OCI-LY7 (cell line): ENCODE measurements around the gene PPP1R3G. TPM values are rescaled to one million over a fixed set of nuclear protein-coding genes. Genes with fewer than 3 reads are reported as not detected.

Source experiments
- Bru-seq: library from RNA; stranded (reverse); fragments of 400-500 nt; gene quantifications from one replicate; lab custom pipeline; 2021; lab: Mats Ljungman, UMichigan
- BruChase-seq, 2 experiments: library from RNA; stranded (reverse); fragments of 400-500 nt; gene quantifications; one replicate each; lab custom pipeline; 2021; lab: Mats Ljungman, UMichigan
- BruUV-seq: library from RNA; stranded (reverse); fragments of 400-500 nt; replicated peaks from 2 replicates; lab custom pipeline; 2021; lab: Mats Ljungman, UMichigan
- CTCF ChIA-PET: fragments of 300-600 bp; sonication (Branson Sonifier 250); formaldehyde crosslinking; loops from one replicate; lab custom pipeline; 2022; ENCODE audit warnings: antibody characterized with exemption; ENCODE audit not compliant: unreplicated experiment; lab: Charles Lee
- POLR2A ChIA-PET: fragments of 300-600 bp; sonication (Branson Sonifier 250); formaldehyde crosslinking; loops from one replicate; lab custom pipeline; 2022; ENCODE audit warnings: antibody characterized with exemption; lab: Charles Lee
- DNase-seq: peaks from one replicate; pipeline ENCODE4 v3.0.0-alpha.2; 2015; ENCODE audit warnings: low spot score
- H2AFZ ChIP-seq: fragments of 200-600 bp; sonication (generic), shearing (Covaris generic); 2 replicates; pipeline ENCODE4 v1.6.1; 2014; ENCODE audit warnings: mild to moderate bottlenecking, antibody characterized with exemption, low read length, moderate library complexity
- H3K27ac ChIP-seq: fragments of 200-600 bp; sonication (generic); 2 replicates; pipeline ENCODE4 v1.5.1; 2014; ENCODE audit warnings: mixed run types, low read depth, mild to moderate bottlenecking, moderate library complexity, low read length, inconsistent platforms; ENCODE audit not compliant: poor library complexity, severe bottlenecking
- H3K36me3 ChIP-seq: fragments of 200-600 bp; sonication (generic); 2 replicates; pipeline ENCODE4 v1.6.1; 2014; ENCODE audit warnings: mild to moderate bottlenecking, antibody characterized with exemption, low read length, moderate library complexity, mixed read lengths; ENCODE audit not compliant: insufficient read depth
- H3K4me1 ChIP-seq: fragments of 200-600 bp; sonication (generic); 2 replicates; pipeline ENCODE4 v1.5.1; 2014; ENCODE audit warnings: mild to moderate bottlenecking, low read length; ENCODE audit not compliant: insufficient read depth, poor library complexity, severe bottlenecking
- H3K4me2 ChIP-seq: fragments of 200-600 bp; sonication (generic); 2 replicates; pipeline ENCODE4 v1.6.1; 2014; ENCODE audit warnings: mild to moderate bottlenecking, low read length
- H3K4me3 ChIP-seq: fragments of 200-600 bp; sonication (generic); 2 replicates; pipeline ENCODE4 v1.5.1; 2014; ENCODE audit warnings: mild to moderate bottlenecking, low read depth, low read length; ENCODE audit not compliant: poor library complexity, severe bottlenecking
- H3K79me2 ChIP-seq: fragments of 200-600 bp; sonication (generic); 2 replicates; pipeline ENCODE4 v1.6.1; 2016; ENCODE audit warnings: low read depth, mild to moderate bottlenecking, low read length, moderate library complexity, mixed read lengths; ENCODE audit not compliant: insufficient read depth
- H3K9me2 ChIP-seq: fragments of 200-600 bp; sonication (generic); 2 replicates; pipeline ENCODE4 v1.6.1; 2016; ENCODE audit warnings: mild to moderate bottlenecking, low read length, mixed read lengths; ENCODE audit not compliant: insufficient read depth
- H3K9me3 ChIP-seq: fragments of 200-600 bp; sonication (generic); 2 replicates; pipeline ENCODE4 v1.6.1; 2014; ENCODE audit warnings: mild to moderate bottlenecking, mixed run types, low read length, mixed read lengths
- H4K20me1 ChIP-seq: fragments of 200-600 bp; sonication (generic); 2 replicates; pipeline ENCODE4 v1.6.1; 2014; ENCODE audit warnings: mild to moderate bottlenecking, antibody characterized with exemption, low read length, moderate library complexity, mixed read lengths; ENCODE audit not compliant: insufficient read depth
- CTCF ChIP-seq: fragments of 200-600 bp; sonication (generic); conservative IDR thresholded peaks from 2 replicates; pipeline ENCODE4 v1.5.1; 2014; ENCODE audit warnings: mild to moderate bottlenecking, antibody characterized with exemption, low read length, moderate library complexity, mixed read lengths
- EZH2phosphoT487 ChIP-seq: fragments of 200-600 bp; sonication (generic); IDR thresholded peaks from 2 replicates; pipeline ENCODE4 v1.6.1; 2018; ENCODE audit warnings: low read depth, borderline replicate concordance, mild to moderate bottlenecking, mixed run types, antibody characterized with exemption, low read length, moderate library complexity, mixed read lengths
- intact Hi-C: fragments of 100-400 bp; cut with micrococcal nuclease; formaldehyde crosslinking; loops from one replicate; pipeline ENCODE4 v1.10.0; 2022; ENCODE audit not compliant: unreplicated experiment
- long read RNA-seq: library from polyadenylated mRNA; stranded (forward); transcript quantifications from one replicate; pipeline ENCODE4 v2.0.0, GENCODE V29; 2022
- total RNA-seq, 2 experiments: library from RNA; depleted of rRNA in 1 of 2; stranded (reverse); fragments of >200 nt in 1 of 2; shearing (Covaris generic) in 1 of 2; gene quantifications; 2 replicates each; pipeline ENCODE4 v1.2.3, GENCODE V29; 2014 to 2022

Gene PPP1R3G
- total RNA-seq (2014; rRNA removed; shearing (Covaris generic)) (0.10 and 0.13 TPM in 2 replicates), total RNA-seq (2022) (0.10 TPM in 1 of 2 replicates, not detected in the other), Bru-seq, nascent RNA (not detected), BruChase-seq, experiment 1, labeled RNA remaining after a 6-hour chase (not detected), BruChase-seq, experiment 2, labeled RNA remaining after a 2-hour chase (percentile 18 among the genes with signal in this experiment)
- long read RNA-seq, partial matches to known transcripts: 0 of 1 reads
- long read RNA-seq, other reads (novel, unspliced or antisense): 1 of 1 reads

GRCh38 chr6:5084781-5085647, at the start of gene PPP1R3G:
Gene PPP1R3G (plus strand): TSS chr6:5085341. CDS start chr6:5085486, 145 bp downstream.
- DNase-seq: no peak
- no peak within 1 kb of the TSS for H3K4me3 ChIP-seq
- POLR2A ChIA-PET: no interaction called here
- H3K9me3 ChIP-seq: no peaks in the 10 kb centered on the region
- no peaks in the 10 kb centered on the region for H3K79me2 ChIP-seq
- TF ChIP-seq CTCF (no peak), EZH2phosphoT487 (no peak)
- intact Hi-C loops: no loop called here
- CTCF ChIA-PET: no interaction called here
- BruUV-seq: no TSS peak
- H4K20me1 ChIP-seq: no peaks in the 10 kb centered on the region
- no peak within 1 kb of the TSS for H3K27ac ChIP-seq
- no peaks in the 10 kb centered on the region for H3K4me1 ChIP-seq
- no peaks in the 10 kb centered on the region for H3K36me3 ChIP-seq
- H2AFZ ChIP-seq: no peak within 1 kb of the TSS
- no peaks in the 10 kb centered on the region for H3K9me2 ChIP-seq
- H3K4me2 ChIP-seq: no peak within 1 kb of the TSS

GRCh38 chr6:5036269-5036668, 48.9 kb upstream of the PPP1R3G start:
- no peak overlapping the region for H2AFZ ChIP-seq
- TF ChIP-seq EZH2phosphoT487: no peak
- TF ChIP-seq CTCF: no peak
- no peaks in the 10 kb centered on the region for H3K9me3 ChIP-seq
- H3K4me3 ChIP-seq: no peak overlapping the region
- no peak overlapping the region for H3K27ac ChIP-seq
- no peaks in the 10 kb centered on the region for H3K79me2 ChIP-seq
- no peaks in the 10 kb centered on the region for H3K36me3 ChIP-seq
- no peaks in the 10 kb centered on the region for H4K20me1 ChIP-seq
- DNase-seq: no peak
- no peak overlapping the region for H3K4me2 ChIP-seq
- H3K4me1 ChIP-seq: no peaks in the 10 kb centered on the region
- BruUV-seq: no TSS peak
- H3K9me2 ChIP-seq: no peaks in the 10 kb centered on the region
- intact Hi-C loops: no loop called here
- ChIA-PET POLR2A (interaction anchor here (0.7 to 1.1 kb wide), 2 partner anchors 300 to 443 kb away, joined by 4 to 6 read pairs; no protein-coding TSS in a partner anchor), CTCF (no interaction called here)
